Measurements from ENCODE around the gene STPG3. TPM values are rescaled to one million over a fixed set of nuclear protein-coding genes. Genes with fewer than 3 reads are reported as not detected.
"Not testable (repeated sequence)": the region's sequence is repeated elsewhere in the genome, so short reads cannot be mapped to it uniquely, and the experiment has no call there.

Gene STPG3
- total RNA-seq, 1 donor from 2014 or later = not detected

GRCh38 chr9:137241490-137242268 lies 9.4 kb upstream of the STPG3 start:
- TF ChIP-seq, protein P1, sequence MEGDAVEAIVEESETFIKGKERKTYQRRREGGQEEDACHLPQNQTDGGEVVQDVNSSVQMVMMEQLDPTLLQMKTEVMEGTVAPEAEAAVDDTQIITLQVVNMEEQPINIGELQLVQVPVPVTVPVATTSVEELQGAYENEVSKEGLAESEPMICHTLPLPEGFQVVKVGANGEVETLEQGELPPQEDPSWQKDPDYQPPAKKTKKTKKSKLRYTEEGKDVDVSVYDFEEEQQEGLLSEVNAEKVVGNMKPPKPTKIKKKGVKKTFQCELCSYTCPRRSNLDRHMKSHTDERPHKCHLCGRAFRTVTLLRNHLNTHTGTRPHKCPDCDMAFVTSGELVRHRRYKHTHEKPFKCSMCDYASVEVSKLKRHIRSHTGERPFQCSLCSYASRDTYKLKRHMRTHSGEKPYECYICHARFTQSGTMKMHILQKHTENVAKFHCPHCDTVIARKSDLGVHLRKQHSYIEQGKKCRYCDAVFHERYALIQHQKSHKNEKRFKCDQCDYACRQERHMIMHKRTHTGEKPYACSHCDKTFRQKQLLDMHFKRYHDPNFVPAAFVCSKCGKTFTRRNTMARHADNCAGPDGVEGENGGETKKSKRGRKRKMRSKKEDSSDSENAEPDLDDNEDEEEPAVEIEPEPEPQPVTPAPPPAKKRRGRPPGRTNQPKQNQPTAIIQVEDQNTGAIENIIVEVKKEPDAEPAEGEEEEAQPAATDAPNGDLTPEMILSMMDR (IDR thresholded peaks at IDR 0.05) = no peak
- Histone ChIP-seq H3K27ac (peak overlapping the region; percentile 88 to 90), H3K27me3 (no peaks in the 10 kb centered on the region), H3K4me1 (peaks cover 13 to 24% of the 10 kb centered on the region in 2 donors), H3K36me3 (peaks cover 14 to 20% of the 10 kb centered on the region in 2 donors), H3K9me3 (no peaks in the 10 kb centered on the region), H3K4me3 (peak overlapping the region; percentile 81 to 93)
- intact Hi-C loops (cut with DNase I) = loop anchor here (1.0 kb wide), 2 partner anchors 14 to 36 kb away; partner anchors contain the start of genes NDOR1, NELFB and TMEM203
- peak in 1 of 2 donors; percentile 85 for DNase-seq (ENCODE audit: low spot score in 2 of 2)

- no peaks in the 10 kb centered on the region for H3K9me3 ChIP-seq
- peaks cover 13 to 21% of the 10 kb centered on the region in 2 donors for H3K4me1 ChIP-seq
- no peaks in the 10 kb centered on the region for H3K27me3 ChIP-seq
- TF ChIP-seq, protein P1 (IDR thresholded peaks at IDR 0.05) = no peak
- no peak for DNase-seq (ENCODE audit: low spot score in 2 of 2)
- peak overlapping the region; percentile 81 to 93 for H3K4me3 ChIP-seq
- peaks cover 14 to 20% of the 10 kb centered on the region in 2 donors for H3K36me3 ChIP-seq
- intact Hi-C loops (cut with DNase I) = no loop called here
- H3K27ac ChIP-seq = peak overlapping the region; percentile 88 to 90
These were observed 8.6 kb upstream of the STPG3 start for GRCh38 chr9:137242269-137243203.

DNA sequence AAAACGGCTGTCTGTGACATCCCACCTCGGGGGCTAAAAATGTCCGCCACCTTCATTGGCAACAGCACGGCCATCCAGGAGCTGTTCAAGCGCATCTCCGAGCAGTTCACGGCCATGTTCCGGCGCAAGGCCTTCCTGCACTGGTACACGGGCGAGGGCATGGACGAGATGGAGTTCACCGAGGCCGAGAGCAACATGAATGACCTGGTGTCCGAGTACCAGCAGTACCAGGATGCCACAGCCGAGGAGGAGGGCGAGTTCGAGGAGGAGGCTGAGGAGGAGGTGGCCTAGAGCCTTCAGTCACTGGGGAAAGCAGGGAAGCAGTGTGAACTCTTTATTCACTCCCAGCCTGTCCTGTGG lies 7.8 kb upstream of the STPG3 start:
- H3K27ac ChIP-seq; DNase-seq (ENCODE audit: low spot score in 2 of 2); H3K4me3 ChIP-seq; intact Hi-C loops (cut with DNase I); H3K9me3 ChIP-seq; H3K27me3 ChIP-seq: not testable (repeated sequence)
- Histone ChIP-seq H3K36me3 (peaks cover 14 to 20% of the 10 kb centered on the region in 2 donors), H3K4me1 (peaks cover 13 to 21% of the 10 kb centered on the region in 2 donors)

DNA sequence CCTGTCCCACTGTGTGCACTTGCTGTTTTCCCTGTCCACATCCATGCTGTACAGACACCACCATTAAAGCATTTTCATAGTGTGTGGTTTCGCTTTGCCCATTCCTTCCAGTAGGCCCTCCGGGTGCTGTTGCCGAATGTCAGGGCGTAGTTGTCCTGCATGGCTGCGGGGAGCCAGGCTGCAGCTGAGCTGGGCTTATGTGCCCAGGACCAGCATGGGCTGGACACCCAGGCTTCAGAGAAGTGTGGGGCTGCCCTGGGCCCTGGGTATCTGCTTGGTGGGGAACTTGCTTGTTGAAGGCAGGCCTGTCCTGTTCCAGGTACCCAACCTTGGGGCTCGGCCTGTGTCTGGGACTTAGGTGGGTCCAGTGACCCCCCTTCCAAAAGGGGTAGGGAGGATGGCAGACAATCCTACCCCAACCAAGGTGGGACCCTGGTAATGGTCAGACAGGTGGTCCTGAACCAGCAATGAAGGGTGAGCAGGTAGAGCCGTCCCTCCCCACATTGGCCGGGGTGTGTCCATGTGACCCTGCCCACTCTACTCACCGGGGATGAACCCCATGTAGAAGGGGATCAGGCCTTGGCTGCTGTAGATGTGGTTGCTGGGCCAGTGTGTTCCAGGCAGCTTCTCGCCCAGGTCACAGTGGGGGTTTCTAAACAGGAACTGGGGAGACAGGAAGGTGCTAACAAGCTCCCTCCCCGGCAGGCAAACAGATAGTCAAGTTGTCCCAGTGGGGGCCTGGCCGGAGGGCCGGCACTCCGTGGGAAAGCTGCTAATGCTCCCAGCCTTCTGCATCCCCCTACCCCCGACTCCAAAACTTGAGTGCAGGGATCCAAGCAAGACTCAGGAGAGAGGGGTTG lies 7.2 kb upstream of the STPG3 start:
- Histone ChIP-seq H3K9me3 (no peaks in the 10 kb centered on the region), H3K27me3 (no peaks in the 10 kb centered on the region), H3K27ac (no peak overlapping the region), H3K4me1 (peaks cover 13 to 21% of the 10 kb centered on the region in 2 donors), H3K36me3 (peaks cover 14 to 20% of the 10 kb centered on the region in 2 donors), H3K4me3 (no peak overlapping the region)
- DNase-seq (ENCODE audit: low spot score in 2 of 2) = no peak
- TF ChIP-seq, protein P1 (IDR thresholded peaks at IDR 0.05) = no peak
- intact Hi-C loops (cut with DNase I) = no loop called here

- intact Hi-C loops (cut with DNase I) = no loop called here
- Histone ChIP-seq H3K27me3 (no peaks in the 10 kb centered on the region), H3K4me1 (peaks cover 13 to 16% of the 10 kb centered on the region in 2 donors), H3K36me3 (peaks cover 14 to 20% of the 10 kb centered on the region in 2 donors), H3K27ac (no peak overlapping the region), H3K9me3 (no peaks in the 10 kb centered on the region), H3K4me3 (no peak overlapping the region)
- no peak for DNase-seq (ENCODE audit: low spot score in 2 of 2)
- TF ChIP-seq, protein P1 (IDR thresholded peaks at IDR 0.05) = no peak
These were observed 6.3 kb upstream of the STPG3 start for GRCh38 chr9:137244486-137245449.

Measured in ascending aorta (tissue), 2 donors.